Stomach smooth muscle (tissue), 2 donors: ENCODE measurements around the gene MXRA8.

Source experiments
- H3K27ac ChIP-seq: one replicate; pipeline ENCODE4 v1.7.0; 2013; ENCODE audit warnings: mild to moderate bottlenecking, low read length, inconsistent platforms
- H3K27me3 ChIP-seq, 2 donors: one replicate each; pipeline ENCODE4 v1.7.0; 2013; ENCODE audit warnings: low read length in 2 of 2; ENCODE audit not compliant: insufficient read depth in 2 of 2, control insufficient read depth in 1 of 2
- H3K36me3 ChIP-seq, 2 donors: one replicate each; pipeline ENCODE4 v1.7.0; 2013; ENCODE audit warnings: low read length in 2 of 2; ENCODE audit not compliant: control insufficient read depth in 2 of 2, insufficient read depth in 2 of 2
- H3K4me1 ChIP-seq: one replicate; pipeline ENCODE4 v1.7.0; 2013; ENCODE audit warnings: low read length; ENCODE audit not compliant: control insufficient read depth, insufficient read depth
- H3K4me3 ChIP-seq, 2 donors: one replicate each; pipeline ENCODE4 v1.7.0; 2013; ENCODE audit warnings: low read length in 2 of 2
- H3K9ac ChIP-seq, 2 donors: one replicate each; pipeline ENCODE4 v1.7.0; 2013; ENCODE audit warnings: low read length in 2 of 2, mild to moderate bottlenecking in 1 of 2
- H3K9me3 ChIP-seq, 2 donors: one replicate each; pipeline ENCODE4 v1.7.0; 2013; ENCODE audit warnings: low read length in 2 of 2; ENCODE audit not compliant: control insufficient read depth in 2 of 2
- donor health status: healthy.
- donor health status: Pancreatic carcinoma.

MXRA8 gene

DNA sequence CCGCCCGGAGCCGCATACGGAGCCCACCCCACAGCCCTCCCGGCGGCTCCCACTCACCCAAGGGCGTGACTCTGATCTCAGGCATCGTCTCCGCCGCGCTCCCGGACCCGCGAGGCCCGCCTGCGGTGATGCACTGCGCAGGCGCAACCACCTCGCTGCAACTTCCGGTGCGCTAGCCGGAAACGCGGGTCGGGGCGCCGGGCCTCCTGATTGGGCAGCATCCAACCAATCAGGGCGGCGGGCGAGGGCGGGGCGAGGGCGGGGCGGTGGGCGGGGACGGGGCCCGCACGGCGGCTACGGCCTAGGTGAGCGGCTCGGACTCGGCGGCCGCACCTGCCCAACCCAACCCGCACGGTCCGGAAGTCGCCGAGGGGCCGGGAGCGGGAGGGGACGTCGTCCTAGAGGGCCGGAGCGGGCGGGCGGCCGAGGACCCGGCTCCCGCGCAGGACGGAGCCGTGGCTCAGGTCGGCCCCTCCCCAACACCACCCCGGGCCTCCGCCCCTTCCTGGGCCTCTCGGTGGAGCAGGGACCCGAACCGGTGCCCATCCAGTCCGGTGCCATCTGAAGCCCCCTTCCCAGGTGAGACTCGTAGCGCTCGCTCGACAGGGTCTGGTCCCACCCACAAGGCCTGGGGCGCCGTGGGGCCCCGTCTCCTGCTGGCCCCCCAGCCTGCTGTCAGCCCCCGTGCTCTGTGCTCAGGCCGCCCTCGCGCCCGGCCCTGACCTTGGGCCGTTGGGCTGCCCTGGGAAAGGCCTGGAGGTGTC is 33.6 kb downstream of the MXRA8 start, which contains the start of the genes CPTP and INTS11:
CPTP (plus strand) TSS at position 279 of the 764 bp plus-strand sequence. CDS start 2,109 bp downstream, outside the sequence.
INTS11 (minus strand) TSS at position 137 of the 764 bp plus-strand sequence; CDS start at position 85, 52 bp downstream.
- peak within 1 kb of the TSS; percentile 62 for H3K27ac ChIP-seq
- peaks cover 52% of the 10 kb centered on the region for H3K4me1 ChIP-seq
- H3K27me3 ChIP-seq, result no peaks in the 10 kb centered on the region
- H3K9ac ChIP-seq, result peak within 1 kb of the TSS; percentile 83 to 84
- peaks cover 9 to 14% of the 10 kb centered on the region in 2 donors for H3K36me3 ChIP-seq
- H3K4me3 ChIP-seq, result peak within 1 kb of the TSS; percentile 81 to 83
- no peaks in the 10 kb centered on the region for H3K9me3 ChIP-seq

DNA sequence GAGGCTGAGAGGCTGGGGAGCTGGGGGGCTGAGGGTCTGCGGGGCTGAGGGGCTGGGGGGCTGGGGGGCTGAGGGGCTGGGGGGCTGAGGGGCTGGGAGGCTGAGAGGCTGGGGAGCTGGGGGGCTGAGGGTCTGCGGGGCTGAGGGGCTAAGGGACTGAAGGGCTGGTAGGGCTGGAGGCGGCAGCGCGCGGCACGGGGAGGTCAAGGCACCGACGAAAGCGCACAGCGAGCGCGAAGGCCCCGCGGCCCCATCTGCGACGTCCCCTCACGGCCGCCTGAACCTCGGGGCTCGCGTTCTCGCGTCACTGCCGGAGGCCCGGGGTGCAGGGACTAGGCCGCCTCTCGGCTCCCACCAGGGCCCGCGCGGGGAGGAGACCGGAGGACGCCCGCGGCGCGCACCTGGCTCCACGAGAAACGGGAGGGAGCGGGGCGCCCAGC is 34.3 kb downstream of the MXRA8 start:
- no peaks in the 10 kb centered on the region for H3K9me3 ChIP-seq
- H3K27ac ChIP-seq, result peak overlapping the region; percentile 62
- H3K9ac ChIP-seq, result peak overlapping the region; percentile 62 to 79
- H3K4me1 ChIP-seq, result peaks cover 55% of the 10 kb centered on the region
- H3K36me3 ChIP-seq, result peaks cover 9 to 19% of the 10 kb centered on the region in 2 donors
- H3K4me3 ChIP-seq, result peak overlapping the region; percentile 81 to 83
- no peaks in the 10 kb centered on the region for H3K27me3 ChIP-seq

DNA sequence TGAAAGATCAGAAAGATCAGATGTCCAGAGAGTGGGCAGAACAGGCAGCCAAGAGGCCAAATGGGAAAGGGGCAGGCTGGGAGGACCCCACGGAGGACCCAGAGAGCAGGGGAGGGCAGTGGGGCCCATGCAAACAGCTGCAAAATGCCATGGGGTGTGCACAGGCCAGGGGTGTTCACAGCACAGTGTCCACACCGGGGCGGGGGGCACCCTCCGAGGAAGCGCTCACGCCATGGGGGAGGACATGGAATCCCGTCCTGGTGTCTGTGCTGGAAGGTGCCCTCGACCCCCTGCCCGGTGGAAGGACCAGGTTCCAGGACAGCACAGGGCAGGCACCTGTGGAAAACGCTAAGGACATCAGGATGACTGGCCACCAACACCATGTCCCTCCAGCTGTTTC is 35.4 kb downstream of the MXRA8 start:
- Histone ChIP-seq H3K27me3 (no peaks in the 10 kb centered on the region), H3K4me3 (peak overlapping the region in 1 of 2 donors; percentile 35), H3K9ac (no peak overlapping the region), H3K27ac (no peak overlapping the region), H3K9me3 (no peaks in the 10 kb centered on the region), H3K36me3 (peaks cover 6 to 11% of the 10 kb centered on the region in 2 donors), H3K4me1 (peaks cover 66% of the 10 kb centered on the region)

DNA sequence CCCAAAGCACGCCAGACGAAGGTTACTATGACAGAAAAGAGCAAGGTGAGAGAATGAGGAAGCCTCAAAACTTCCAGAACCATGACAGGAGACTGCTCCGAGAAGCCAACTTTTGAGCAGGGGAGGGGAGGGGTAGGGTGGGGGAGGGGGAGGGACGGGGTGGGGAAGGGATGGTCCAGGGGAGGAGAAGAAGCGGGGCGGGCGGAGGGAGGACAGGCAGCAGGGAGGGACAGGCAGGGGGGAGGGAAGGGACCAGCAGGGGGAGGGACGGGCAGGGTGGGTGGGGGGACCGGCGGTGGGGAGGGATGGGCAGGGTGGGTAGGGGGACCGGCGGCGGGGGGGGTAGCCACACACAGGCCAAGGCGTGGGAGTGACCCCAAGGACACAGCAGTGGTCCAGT is 35.9 kb downstream of the MXRA8 start:
- Histone ChIP-seq H3K36me3 (peaks cover 3 to 11% of the 10 kb centered on the region in 2 donors), H3K4me3 (no peak overlapping the region), H3K4me1 (peaks cover 71% of the 10 kb centered on the region), H3K27ac (no peak overlapping the region), H3K27me3 (no peaks in the 10 kb centered on the region), H3K9ac (no peak overlapping the region), H3K9me3 (no peaks in the 10 kb centered on the region)

DNA sequence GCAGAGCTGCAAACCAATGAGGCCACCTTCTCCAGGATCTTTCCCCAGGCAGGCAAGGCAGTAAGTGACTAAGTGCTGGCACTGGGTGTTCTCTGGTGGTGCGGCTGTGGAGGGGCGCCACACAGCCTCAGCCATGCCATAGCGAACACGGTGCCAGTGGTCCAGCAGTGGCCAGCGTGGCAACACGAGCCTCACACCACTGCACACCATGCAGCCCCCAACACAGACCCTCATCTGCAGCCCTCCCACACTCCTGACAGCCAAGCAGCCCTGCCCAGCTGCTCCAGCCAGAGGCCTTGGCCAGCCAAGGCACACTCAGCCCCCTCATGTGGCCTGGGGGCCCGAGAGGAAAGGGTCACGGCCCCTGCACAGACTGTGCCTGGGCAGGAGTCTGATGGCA is 36.9 kb downstream of the MXRA8 start:
- H3K36me3 ChIP-seq, result peaks cover 3 to 9% of the 10 kb centered on the region in 2 donors
- H3K4me1 ChIP-seq, result peaks cover 68% of the 10 kb centered on the region
- H3K27ac ChIP-seq, result no peak overlapping the region

DNA sequence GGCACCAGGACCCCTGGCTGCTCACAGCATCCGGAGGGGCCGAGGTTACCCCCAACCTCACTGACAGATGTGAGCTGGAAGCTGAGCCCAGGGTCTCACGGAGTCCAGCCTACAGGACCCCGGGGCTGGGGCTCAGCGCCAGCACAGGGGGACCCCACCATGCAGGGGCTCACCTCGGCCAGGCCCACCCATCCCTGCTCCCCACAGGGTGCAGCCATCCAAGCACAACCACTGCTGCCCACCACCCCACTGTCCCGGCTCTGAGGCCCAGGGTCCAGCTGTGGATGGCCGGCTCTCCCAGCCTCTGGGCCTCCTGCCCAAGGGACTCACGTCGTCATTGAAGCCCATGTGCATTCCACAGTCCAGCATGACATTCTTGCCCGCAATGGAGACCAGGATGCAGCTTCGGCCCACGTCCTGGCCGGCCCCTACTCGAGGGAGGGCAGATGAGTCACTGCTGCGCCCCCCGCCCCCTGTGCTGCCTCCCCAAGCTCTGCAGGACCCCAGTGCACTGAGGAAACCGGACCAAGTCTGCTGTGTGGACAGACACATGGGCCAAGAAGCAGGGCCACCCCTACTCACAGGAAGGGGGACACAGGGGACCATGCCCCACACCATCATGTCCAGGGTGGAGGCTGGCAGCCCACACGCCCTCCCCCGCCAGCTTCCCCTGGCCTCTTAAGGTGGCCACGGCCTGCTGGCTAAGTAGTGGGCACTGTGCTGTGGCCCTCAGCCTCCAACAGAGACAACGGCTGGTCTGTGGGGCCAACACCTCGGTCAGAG is 37.5 kb downstream of the MXRA8 start:
- Histone ChIP-seq H3K4me1 (peaks cover 64% of the 10 kb centered on the region), H3K9me3 (no peaks in the 10 kb centered on the region), H3K36me3 (peaks cover 3 to 9% of the 10 kb centered on the region in 2 donors), H3K27ac (no peak overlapping the region), H3K27me3 (no peaks in the 10 kb centered on the region), H3K9ac (no peak overlapping the region), H3K4me3 (no peak overlapping the region)

More for the DNA sequence above, 36.9 kb downstream of the MXRA8 start:
- H3K9me3 ChIP-seq, result no peaks in the 10 kb centered on the region
- H3K9ac ChIP-seq, result no peak overlapping the region
- no peak overlapping the region for H3K4me3 ChIP-seq
- H3K27me3 ChIP-seq, result no peaks in the 10 kb centered on the region

DNA sequence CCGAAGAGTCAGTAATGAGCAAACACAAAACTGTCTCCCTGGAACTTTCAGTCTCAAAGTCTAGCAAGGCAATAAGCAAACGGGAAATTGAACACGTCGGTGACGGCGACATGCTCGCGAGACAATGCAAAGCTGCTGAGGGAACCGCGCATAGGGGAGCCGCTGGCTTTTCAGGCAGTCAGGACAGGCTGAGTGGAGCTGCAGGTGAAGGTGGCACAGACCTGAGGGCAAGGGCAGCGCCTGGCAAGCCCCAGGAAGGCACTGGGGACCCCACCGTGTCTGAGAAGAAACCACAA is 38.8 kb downstream of the MXRA8 start:
- Histone ChIP-seq H3K9me3 (no peaks in the 10 kb centered on the region), H3K27me3 (no peaks in the 10 kb centered on the region), H3K4me1 (peaks cover 55% of the 10 kb centered on the region), H3K9ac (no peak overlapping the region), H3K36me3 (peaks cover 10 to 13% of the 10 kb centered on the region in 2 donors), H3K4me3 (no peak overlapping the region), H3K27ac (peak overlapping the region; percentile 46)

DNA sequence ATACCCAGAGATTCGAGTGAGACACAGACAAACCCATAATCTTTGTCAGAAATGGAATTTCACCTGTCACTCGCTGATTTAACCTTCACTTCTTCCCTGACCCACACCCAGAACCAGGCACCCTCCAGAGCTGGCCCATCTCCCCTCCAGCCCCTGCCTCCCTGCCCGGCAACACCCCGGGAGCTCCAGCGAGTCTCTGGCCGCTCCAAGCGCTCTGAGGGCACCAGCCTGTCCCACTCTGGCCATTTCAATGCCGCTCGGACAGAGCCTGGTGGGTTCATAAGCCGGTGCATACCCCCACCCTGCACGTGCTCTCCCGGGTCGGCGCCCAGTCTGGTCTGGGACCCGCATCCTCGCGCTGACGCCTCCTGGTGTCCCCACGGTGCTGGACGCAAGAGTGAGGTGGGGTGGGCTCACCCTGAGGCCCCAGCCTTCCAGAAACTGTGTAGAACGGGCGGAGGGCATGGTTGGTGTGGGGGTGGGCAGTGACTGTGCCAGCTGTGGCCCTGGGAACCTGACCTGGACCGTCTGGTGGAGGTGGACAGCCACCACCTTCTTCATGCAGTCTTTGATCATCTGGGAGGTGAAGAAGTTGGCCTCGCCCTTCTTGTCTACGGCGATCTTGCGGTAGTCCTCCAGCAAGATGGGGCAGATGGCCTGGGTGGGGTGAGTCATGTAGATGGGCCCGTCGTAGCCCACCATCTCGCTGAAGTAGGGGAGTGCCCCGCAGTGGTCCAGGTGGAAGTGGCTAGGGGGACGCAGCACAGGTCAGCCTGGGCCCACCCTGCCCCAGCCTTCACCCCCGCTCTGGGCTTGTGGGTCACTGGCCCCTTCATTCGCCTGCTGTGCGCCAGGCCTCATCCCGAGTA is 39.3 kb downstream of the MXRA8 start:
- H3K4me1 ChIP-seq, result peaks cover 55% of the 10 kb centered on the region
- no peaks in the 10 kb centered on the region for H3K27me3 ChIP-seq
- no peak overlapping the region for H3K9ac ChIP-seq
- H3K27ac ChIP-seq, result peak overlapping the region; percentile 46
- H3K9me3 ChIP-seq, result no peaks in the 10 kb centered on the region
- H3K36me3 ChIP-seq, result peaks cover 15 to 16% of the 10 kb centered on the region in 2 donors
- H3K4me3 ChIP-seq, result no peak overlapping the region

DNA sequence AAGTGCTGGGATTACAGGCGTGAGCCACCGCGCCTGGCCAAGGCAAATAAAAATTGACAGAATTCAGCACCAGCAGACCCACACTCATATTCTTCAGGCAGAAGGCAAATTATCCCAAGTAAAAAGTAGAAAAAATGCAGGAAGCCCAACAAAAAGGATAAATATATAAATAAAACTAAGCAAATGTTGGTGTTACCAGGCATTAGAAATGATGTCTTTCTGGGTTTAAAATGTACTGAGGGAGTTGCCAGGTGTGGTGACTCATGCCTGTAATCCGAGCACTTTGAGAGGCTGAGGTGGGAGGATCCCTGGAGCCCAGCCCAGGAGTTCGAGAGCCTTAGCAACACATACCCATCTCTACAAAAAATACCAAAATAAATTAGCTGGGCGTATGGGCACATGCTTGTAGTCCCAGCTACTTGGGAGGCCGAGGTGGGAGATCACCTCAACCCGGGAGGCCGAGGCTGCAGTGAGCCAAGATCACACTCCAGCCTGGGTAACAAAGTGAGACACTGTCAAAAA is 40.2 kb downstream of the MXRA8 start:
- Histone ChIP-seq H3K27ac (peak overlapping the region; percentile 53), H3K9me3 (no peaks in the 10 kb centered on the region), H3K9ac (no peak overlapping the region), H3K36me3 (peaks cover 21 to 23% of the 10 kb centered on the region in 2 donors), H3K4me1 (peaks cover 50% of the 10 kb centered on the region), H3K4me3 (no peak overlapping the region), H3K27me3 (no peaks in the 10 kb centered on the region)

DNA sequence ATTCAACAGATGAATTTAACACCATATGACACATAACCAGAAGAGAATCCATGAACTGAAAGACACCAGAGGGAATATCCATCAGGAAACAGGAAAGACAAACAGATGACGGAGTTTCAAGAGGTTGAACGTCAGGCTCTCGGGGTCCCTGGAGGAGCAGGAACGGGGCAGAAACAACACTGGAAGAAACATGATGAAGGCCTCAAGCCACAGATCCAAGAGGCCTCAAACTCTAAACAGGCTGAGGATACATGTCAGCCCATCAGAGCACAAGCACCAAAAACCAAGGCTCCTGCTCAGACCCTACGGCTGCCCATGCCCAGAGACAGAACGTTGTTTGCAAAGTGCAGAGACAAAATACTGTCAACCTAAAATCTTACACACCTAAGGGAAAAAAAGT is 40.9 kb downstream of the MXRA8 start:
- Histone ChIP-seq H3K4me1 (peaks cover 44% of the 10 kb centered on the region), H3K27me3 (no peaks in the 10 kb centered on the region), H3K9me3 (no peaks in the 10 kb centered on the region), H3K36me3 (peaks cover 21 to 31% of the 10 kb centered on the region in 2 donors), H3K9ac (no peak overlapping the region), H3K4me3 (no peak overlapping the region), H3K27ac (no peak overlapping the region)
